ENCODE results near the gene STK35.

Gene STK35

GRCh38 chr20:2114127-2114959 lies 12.7 kb downstream of the STK35 start:
- Histone ChIP-seq H3K4me1 (peaks cover 39 to 61% (median 51%) of the 10 kb centered on the region in 10 experiments), H3K4me3 (no peak overlapping the region), H3K27ac (peak overlapping the region in 3 of 11 experiments; percentile 23 to 54 (median 33); a peak in 4 of 22 replicates), H3K27me3 (no peaks in the 10 kb centered on the region), H3K9ac (no peak overlapping the region), H3K9me3 (replicated peaks in 1 of 11) (peaks cover 0 to 15% (median 9%) of the 10 kb centered on the region in 11 experiments; a peak in 5 of 22 replicates), H3K36me3 (peaks cover 63 to 100% (median 94%) of the 10 kb centered on the region in 11 experiments), H3K4me2 (peak overlapping the region in 4 of 11 experiments; percentile 3 to 19 (median 12); a peak in 6 of 22 replicates), H4K20me1 (peaks cover 76 to 99% (median 92%) of the 10 kb centered on the region in 11 experiments)
- no peak for TF ChIP-seq Cebpa-rat (IDR thresholded peaks at IDR 0.05)

- Histone ChIP-seq H4K20me1 (peaks cover 77 to 99% (median 92%) of the 10 kb centered on the region in 11 experiments), H3K9me3 (replicated peaks in 1 of 11) (peaks cover 0 to 15% (median 9%) of the 10 kb centered on the region in 11 experiments; a peak in 6 of 22 replicates), H3K27ac (peak overlapping the region in 1 of 11 experiments; percentile 54; a peak in 1 of 22 replicates), H3K36me3 (peaks cover 70 to 100% (median 96%) of the 10 kb centered on the region in 11 experiments), H3K4me1 (peaks cover 35 to 61% (median 44%) of the 10 kb centered on the region in 10 experiments), H3K27me3 (no peaks in the 10 kb centered on the region), H3K4me3 (no peak overlapping the region), H3K4me2 (peak overlapping the region in 1 of 11 experiments; percentile 14; a peak in 1 of 22 replicates), H3K9ac (no peak overlapping the region)
- no peak for TF ChIP-seq Cebpa-rat (IDR thresholded peaks at IDR 0.05)
These were observed 13.5 kb downstream of the STK35 start for GRCh38 chr20:2114990-2115681.

GRCh38 chr20:2116170-2116940 lies 14.7 kb downstream of the STK35 start:
- H3K4me3 ChIP-seq = no peak overlapping the region
- no peaks in the 10 kb centered on the region for H3K27me3 ChIP-seq
- peaks cover 75 to 99% (median 92%) of the 10 kb centered on the region in 11 experiments; a peak in 21 of 22 replicates for H4K20me1 ChIP-seq
- H3K9me3 ChIP-seq (replicated peaks in 1 of 11) = peaks cover 0 to 15% (median 9%) of the 10 kb centered on the region in 11 experiments; a peak in 6 of 22 replicates
- no peak overlapping the region for H3K27ac ChIP-seq
- H3K9ac ChIP-seq = no peak overlapping the region
- no peak for TF ChIP-seq Cebpa-rat (IDR thresholded peaks at IDR 0.05)
- no peak overlapping the region for H3K4me2 ChIP-seq
- H3K36me3 ChIP-seq = peaks cover 74 to 100% (median 97%) of the 10 kb centered on the region in 11 experiments
- peaks cover 31 to 52% (median 40%) of the 10 kb centered on the region in 10 experiments for H3K4me1 ChIP-seq

GRCh38 chr20:2118783-2119182 lies 17.2 kb downstream of the STK35 start:
- Histone ChIP-seq H3K4me1 (peaks cover 21 to 48% (median 37%) of the 10 kb centered on the region in 10 experiments), H3K9ac (no peak overlapping the region), H3K27ac (no peak overlapping the region), H3K9me3 (replicated peaks in 1 of 11) (peaks cover 0 to 15% (median 9%) of the 10 kb centered on the region in 11 experiments; a peak in 6 of 22 replicates), H3K36me3 (peaks cover 78 to 100% (median 94%) of the 10 kb centered on the region in 11 experiments), H4K20me1 (peaks cover 75 to 99% (median 92%) of the 10 kb centered on the region in 11 experiments; a peak in 21 of 22 replicates), H3K4me3 (no peak overlapping the region), H3K4me2 (peak overlapping the region in 3 of 11 experiments; percentile 1 to 27 (median 26); a peak in 1 of 22 replicates), H3K27me3 (no peaks in the 10 kb centered on the region)
- no peak for TF ChIP-seq Cebpa-rat (IDR thresholded peaks at IDR 0.05)

DNA sequence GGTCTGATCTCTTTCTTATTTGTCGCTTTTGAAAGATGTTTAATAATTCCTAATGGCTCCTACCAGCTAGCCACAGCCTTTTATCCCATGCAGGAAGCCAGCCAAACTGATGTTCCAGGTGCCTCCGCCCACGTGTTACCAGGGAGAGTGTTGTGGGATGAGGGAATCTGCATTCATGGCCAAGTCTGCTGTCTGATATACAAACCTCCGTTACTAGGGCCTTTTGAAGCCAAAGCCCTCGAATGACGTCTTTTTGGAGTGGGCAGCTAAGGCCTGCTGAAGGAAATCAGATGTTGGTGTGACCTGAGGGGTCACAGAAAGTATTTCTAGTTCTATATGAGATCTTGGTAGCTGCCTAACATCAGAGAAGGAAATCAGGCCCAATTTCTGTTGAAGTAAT lies 21.3 kb downstream of the STK35 start:
- Histone ChIP-seq H3K36me3 (peaks cover 44 to 94% (median 72%) of the 10 kb centered on the region in 11 experiments), H3K9me3 (replicated peaks in 1 of 11) (peaks cover 0 to 8% (median 0%) of the 10 kb centered on the region in 11 experiments; a peak in 3 of 22 replicates), H4K20me1 (peaks cover 81 to 99% (median 93%) of the 10 kb centered on the region in 11 experiments), H3K27me3 (no peaks in the 10 kb centered on the region), H3K4me1 (peaks cover 52 to 76% (median 66%) of the 10 kb centered on the region in 10 experiments), H3K4me3 (no peak overlapping the region), H3K9ac (no peak overlapping the region), H3K27ac (peak overlapping the region in 2 of 11 experiments; percentile 37 to 42; a peak in 1 of 22 replicates), H3K4me2 (peak overlapping the region in 9 of 11 experiments; percentile 11 to 91 (median 79); a peak in 9 of 22 replicates)
- no peak for TF ChIP-seq Cebpa-rat (IDR thresholded peaks at IDR 0.05)

DNA sequence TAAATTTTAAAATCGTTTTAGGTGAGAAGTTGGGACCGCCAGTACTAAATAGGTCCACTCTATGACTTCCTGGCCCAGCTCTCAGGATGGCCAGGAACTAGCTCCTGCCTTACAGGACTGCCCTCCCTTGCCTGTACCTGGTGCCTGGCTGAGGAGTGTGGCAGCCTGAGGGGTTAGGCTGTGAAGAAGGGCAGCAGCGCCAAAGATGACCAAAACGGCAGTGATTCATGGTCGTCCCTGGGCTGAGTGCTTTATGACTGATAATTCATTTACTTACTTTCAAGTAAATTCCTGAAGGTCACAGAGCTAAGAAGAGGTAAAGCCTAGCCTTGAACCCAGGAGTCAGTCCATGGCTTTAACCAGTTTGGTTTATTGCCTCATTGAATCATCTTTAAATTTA lies 22.1 kb downstream of the STK35 start:
- no peak overlapping the region for H3K4me3 ChIP-seq
- H4K20me1 ChIP-seq = peaks cover 89 to 100% (median 100%) of the 10 kb centered on the region in 11 experiments
- peaks cover 38 to 93% (median 66%) of the 10 kb centered on the region in 11 experiments for H3K36me3 ChIP-seq
- peaks cover 0 to 8% (median 0%) of the 10 kb centered on the region in 11 experiments; a peak in 2 of 22 replicates for H3K9me3 ChIP-seq (replicated peaks in 1 of 11)
- H3K4me2 ChIP-seq = peak overlapping the region; percentile 11 to 91 (median 75); a peak in 21 of 22 replicates
- peak overlapping the region in 4 of 11 experiments; percentile 37 to 69 (median 50); a peak in 5 of 22 replicates for H3K27ac ChIP-seq
- no peak overlapping the region for H3K9ac ChIP-seq
- H3K4me1 ChIP-seq = peaks cover 58 to 84% (median 73%) of the 10 kb centered on the region in 10 experiments
- H3K27me3 ChIP-seq = no peaks in the 10 kb centered on the region
- TF ChIP-seq Cebpa-rat (IDR thresholded peaks at IDR 0.05) = no peak

- Histone ChIP-seq H3K4me1 (peaks cover 58 to 89% (median 83%) of the 10 kb centered on the region in 10 experiments), H3K9me3 (replicated peaks in 1 of 11) (peaks cover 0 to 2% (median 0%) of the 10 kb centered on the region in 11 experiments; a peak in 2 of 22 replicates), H3K27me3 (no peaks in the 10 kb centered on the region), H3K27ac (peak overlapping the region in 5 of 11 experiments; percentile 3 to 69 (median 57); a peak in 11 of 22 replicates), H3K36me3 (peaks cover 28 to 84% (median 58%) of the 10 kb centered on the region in 11 experiments), H3K4me2 (peak overlapping the region; percentile 11 to 91 (median 75)), H4K20me1 (peaks cover 91 to 100% (median 100%) of the 10 kb centered on the region in 11 experiments), H3K4me3 (peak overlapping the region in 2 of 10 experiments; percentile 3 to 17; a peak in 1 of 20 replicates), H3K9ac (peak overlapping the region in 4 of 11 experiments; percentile 2 to 53 (median 12); a peak in 5 of 22 replicates)
- TF ChIP-seq Cebpa-rat (IDR thresholded peaks at IDR 0.05) = peak in 1 of 11 experiments; percentile 65; a peak in 2 of 22 replicates
These were observed 23.1 kb downstream of the STK35 start for GRCh38 chr20:2124564-2125213.

Measured in BLaER1 treated with 17β-estradiol and CSF1 and Interleukin-3, amounts not matched to agents 10 nM and 100 nM (cell line).